SW 1271 (cell line): Measurements from ENCODE around the gene ASL.
"Not testable (repeated sequence)": the region's sequence is repeated elsewhere in the genome, so short reads cannot be mapped to it uniquely, and the experiment has no call there.

ENCODE experiments used
- DNase-seq, 2 experiments: peaks; one replicate each; lab custom pipeline; 2025; lab: John Stamatoyannopoulos, UW

Gene ASL

GRCh38 chr7:66075590-66076461 lies at the start of gene ASL:
Gene ASL (plus strand): TSS chr7:66075819. CDS start chr7:66076082, 263 bp downstream.
- peak; percentile 70 to 84 for DNase-seq

GRCh38 chr7:66028342-66028741 lies 47.3 kb upstream of the ASL start:
- not testable (repeated sequence) for DNase-seq

GRCh38 chr7:66033471-66034385 lies 41.9 kb upstream of the ASL start:
- no peak for DNase-seq

GRCh38 chr7:66034436-66035010 lies 41.1 kb upstream of the ASL start:
- not testable (repeated sequence) for DNase-seq

- DNase-seq = no peak
These were observed 39.2 kb upstream of the ASL start for GRCh38 chr7:66036382-66036781.

DNA sequence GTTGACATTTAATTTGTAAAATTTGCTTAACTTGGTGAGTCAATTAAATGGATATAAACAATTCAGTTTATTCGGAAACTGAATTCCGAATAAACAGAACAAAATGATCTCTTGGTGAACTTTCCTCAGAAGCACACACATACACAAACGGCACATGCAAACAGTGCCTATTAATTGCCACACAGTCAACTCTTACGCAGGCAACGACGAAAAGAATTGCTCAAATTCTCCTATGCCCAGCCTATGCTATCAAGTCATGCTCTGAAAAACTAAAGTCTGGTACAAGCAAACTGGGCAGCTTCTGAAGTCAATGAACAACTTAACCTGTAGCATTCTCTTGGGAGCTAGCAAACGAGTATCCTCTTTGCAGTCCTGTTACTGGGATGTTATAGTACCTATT lies 38.8 kb upstream of the ASL start:
- DNase-seq = no peak

- DNase-seq = no peak
These were observed 36.4 kb upstream of the ASL start for GRCh38 chr7:66039094-66039670.

- DNase-seq = no peak
These were observed 31.7 kb upstream of the ASL start for GRCh38 chr7:66043681-66044497.

- not testable (repeated sequence) for DNase-seq
These were observed 31.1 kb upstream of the ASL start for GRCh38 chr7:66044498-66044854.

DNA sequence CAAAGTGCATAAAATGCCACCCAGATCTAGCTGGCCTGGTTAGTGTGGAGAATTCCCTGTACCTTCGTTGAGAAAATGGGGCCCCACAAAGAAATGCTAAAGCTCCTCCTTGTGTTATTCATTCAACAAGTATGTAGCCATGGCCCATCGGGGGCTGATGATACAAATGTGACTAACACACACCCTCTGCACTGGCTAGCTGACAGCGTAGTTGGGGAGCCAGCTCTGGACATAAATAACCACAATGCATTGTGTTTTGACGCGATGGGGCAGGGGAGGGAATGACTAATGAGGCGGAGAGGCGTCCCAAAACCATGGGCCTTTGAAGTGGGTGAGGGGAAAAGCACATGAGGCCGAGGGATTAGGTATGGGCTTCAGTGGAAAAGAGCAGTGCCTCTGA lies 28.2 kb upstream of the ASL start:
- peak in 1 of 2 experiments; percentile 28 for DNase-seq

DNA sequence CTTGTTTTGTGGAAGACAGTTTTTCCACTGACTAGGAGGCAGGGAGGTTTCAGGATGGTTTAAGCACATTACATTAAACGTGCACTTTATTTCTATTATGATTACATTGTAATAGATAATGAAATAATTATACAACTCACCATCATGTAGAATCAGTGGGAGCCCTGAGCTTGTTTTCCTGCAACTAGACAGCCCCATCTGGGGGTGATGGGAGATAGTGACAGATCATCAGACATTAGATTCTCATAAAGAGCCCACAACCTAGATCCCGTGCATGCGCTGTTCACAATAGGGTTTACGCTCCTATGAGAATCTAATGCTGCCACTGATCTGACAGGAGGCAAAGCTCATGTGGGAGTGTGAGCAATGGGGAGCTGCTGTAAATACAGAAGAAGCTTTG lies 25.7 kb upstream of the ASL start:
- not testable (repeated sequence) for DNase-seq

DNA sequence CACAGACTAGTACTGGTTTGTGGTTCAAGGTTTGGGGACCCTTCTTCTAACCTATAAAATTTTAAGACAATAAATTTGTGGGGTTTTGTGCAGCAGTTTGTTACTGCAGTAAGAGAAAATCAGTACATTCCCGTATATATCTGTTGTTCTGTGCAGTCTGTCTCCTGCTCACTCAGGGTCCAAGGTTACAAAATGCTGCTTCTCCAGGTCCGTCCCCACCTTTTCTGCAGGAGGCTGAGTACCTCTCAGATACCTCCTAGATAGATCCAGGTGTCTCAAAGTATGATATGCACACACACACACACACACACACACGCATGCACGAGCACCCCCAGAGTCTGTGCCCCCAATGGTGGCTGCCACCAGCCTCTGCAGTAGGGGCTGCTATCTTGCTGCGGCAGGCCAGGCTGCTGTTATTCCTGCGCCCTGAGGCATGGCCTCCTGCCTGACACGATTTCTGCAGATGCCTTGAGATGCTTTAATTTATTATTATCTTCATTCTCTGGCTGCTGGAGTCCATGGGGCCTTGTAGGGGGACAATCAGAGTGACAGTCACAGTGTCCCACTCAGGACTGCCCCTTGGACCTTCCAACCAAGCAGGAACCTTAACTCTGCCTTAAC lies 25.2 kb upstream of the ASL start:
- DNase-seq = no peak

- no peak for DNase-seq
These were observed 24.6 kb upstream of the ASL start for GRCh38 chr7:66050990-66051448.

DNA sequence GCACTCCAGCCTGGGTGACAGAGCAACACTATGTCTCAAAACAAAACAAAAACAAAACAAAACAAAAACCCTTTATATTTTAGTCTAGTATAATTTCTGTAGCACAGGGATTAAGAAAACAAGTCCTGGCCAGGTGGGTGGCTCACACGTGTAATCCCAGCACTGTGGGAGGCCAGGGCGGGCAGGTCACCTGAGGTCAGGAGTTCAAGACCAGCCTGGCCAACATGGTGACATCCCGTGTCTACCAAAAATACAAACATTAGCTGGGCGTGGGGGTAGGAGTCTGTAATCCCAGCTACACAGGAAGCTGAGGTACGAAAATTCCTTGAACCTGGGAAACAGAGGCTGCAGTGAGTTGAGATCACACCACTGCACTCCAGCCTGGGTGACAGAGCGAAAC lies 23.2 kb upstream of the ASL start:
- DNase-seq = no peak

DNA sequence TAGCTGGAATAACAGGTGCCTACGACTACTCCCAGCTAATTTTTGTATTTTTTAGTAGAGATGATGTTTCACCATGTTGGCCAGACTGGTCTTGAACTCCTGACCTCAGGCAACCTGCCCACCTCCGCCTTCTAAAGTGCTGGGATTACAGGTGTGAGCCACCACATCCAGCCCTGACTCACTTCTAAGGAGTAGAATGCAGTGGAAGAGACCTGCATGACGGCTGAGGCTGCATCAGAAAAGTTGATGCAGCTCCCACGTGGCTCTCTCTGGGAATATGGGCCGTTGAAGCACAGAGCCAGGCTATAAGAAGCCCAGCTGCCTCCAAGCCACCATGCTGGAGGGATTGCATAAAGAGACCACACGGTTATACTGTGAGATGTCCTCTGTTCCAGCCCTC lies 21.6 kb upstream of the ASL start:
- no peak for DNase-seq

DNA sequence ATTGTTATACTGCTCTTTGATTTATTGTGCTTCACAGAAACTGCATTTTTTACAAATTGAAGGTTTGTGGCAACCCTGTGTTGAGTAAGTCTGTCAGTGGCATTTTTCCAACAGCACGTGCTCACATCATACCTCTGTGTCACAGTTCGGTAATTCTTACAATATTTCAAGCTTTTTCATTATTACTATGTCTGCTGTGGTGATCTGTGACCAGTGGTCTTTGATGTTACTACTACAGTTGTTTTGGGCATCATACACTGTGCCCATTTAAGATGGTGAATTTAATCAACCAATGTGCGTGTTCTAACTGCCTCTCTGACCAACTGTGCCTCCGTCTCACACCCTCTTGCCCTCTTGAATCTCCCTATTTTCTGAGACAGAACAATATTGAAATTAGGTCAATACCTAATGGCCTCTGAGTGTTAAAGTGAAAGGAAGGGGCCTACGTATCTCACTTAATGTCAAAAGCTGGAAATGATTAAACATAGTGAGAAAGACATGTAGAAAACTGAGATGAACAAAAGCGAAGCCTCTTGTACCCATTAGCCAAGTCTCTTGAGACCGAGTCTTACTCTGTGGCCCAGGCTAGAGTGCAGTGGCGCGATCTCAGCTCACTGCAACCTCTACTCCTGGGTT lies 20.2 kb upstream of the ASL start:
- DNase-seq = no peak

- no peak for DNase-seq
These were observed 14.8 kb upstream of the ASL start for GRCh38 chr7:66060796-66061195.

GRCh38 chr7:66069732-66070131 lies 5.9 kb upstream of the ASL start:
- DNase-seq = no peak

- DNase-seq = no peak
These were observed 5.4 kb upstream of the ASL start for GRCh38 chr7:66070222-66070621.

GRCh38 chr7:66072208-66072607 lies 3.4 kb upstream of the ASL start:
- DNase-seq = not testable (repeated sequence)
